Nephron progenitor cell (in vitro differentiated cells): ENCODE measurements around the gene GRK5.

Experiments
- DNase-seq: peaks from one replicate; pipeline ENCODE4 v3.0.0; 2021
- H3K27ac Mint-ChIP-seq: 2 replicates; pipeline ENCODE4 v1.8.0; 2021; ENCODE audit warnings: mild to moderate bottlenecking, moderate library complexity, mixed read lengths
- H3K27me3 Mint-ChIP-seq: 2 replicates; pipeline ENCODE4 v1.8.0; 2021; ENCODE audit warnings: mild to moderate bottlenecking, low read depth, mixed read lengths; ENCODE audit not compliant: poor library complexity
- H3K36me3 Mint-ChIP-seq: 2 replicates; pipeline ENCODE4 v1.8.0; 2021; ENCODE audit warnings: low read depth, mixed read lengths
- H3K4me1 Mint-ChIP-seq: 2 replicates; pipeline ENCODE4 v1.8.0; 2021; ENCODE audit warnings: mixed read lengths
- H3K4me3 Mint-ChIP-seq: 2 replicates; pipeline ENCODE4 v1.8.0; 2021; ENCODE audit warnings: mild to moderate bottlenecking, moderate library complexity, mixed read lengths
- H3K9me3 Mint-ChIP-seq: 2 replicates; pipeline ENCODE4 v1.8.0; 2021; ENCODE audit warnings: mild to moderate bottlenecking, moderate library complexity, mixed read lengths
- TF ChIP-seq, protein P1 (sequence below): fragments of 200-600 bp; sonication (generic); IDR thresholded peaks from 2 replicates; pipeline ENCODE4 v1.5.0; 2021; ENCODE audit warnings: antibody characterized with exemption

Gene GRK5

DNA sequence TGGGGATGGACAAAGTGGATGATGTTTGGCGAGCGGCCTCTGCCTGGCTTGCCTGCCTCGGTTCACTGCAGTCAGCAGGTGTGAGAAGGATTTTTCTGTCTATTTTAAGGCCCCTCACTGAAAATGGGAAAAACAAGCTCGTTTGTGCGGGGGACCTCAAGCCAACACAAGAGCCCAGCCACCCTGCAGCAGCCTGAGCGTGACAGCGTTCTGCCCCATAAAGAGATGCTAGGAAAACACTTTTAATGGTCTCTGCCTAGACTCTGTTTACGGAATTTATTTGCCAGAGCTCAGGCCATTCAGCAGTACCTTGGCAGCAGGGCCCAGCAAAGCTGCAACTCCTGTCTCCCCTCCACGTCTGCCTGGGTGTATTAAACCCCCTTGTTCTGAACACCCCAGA, 131.7 kb downstream of the GRK5 start:
- H3K36me3 Mint-ChIP-seq: peaks cover 16% of the 10 kb centered on the region
- TF ChIP-seq, protein P1, sequence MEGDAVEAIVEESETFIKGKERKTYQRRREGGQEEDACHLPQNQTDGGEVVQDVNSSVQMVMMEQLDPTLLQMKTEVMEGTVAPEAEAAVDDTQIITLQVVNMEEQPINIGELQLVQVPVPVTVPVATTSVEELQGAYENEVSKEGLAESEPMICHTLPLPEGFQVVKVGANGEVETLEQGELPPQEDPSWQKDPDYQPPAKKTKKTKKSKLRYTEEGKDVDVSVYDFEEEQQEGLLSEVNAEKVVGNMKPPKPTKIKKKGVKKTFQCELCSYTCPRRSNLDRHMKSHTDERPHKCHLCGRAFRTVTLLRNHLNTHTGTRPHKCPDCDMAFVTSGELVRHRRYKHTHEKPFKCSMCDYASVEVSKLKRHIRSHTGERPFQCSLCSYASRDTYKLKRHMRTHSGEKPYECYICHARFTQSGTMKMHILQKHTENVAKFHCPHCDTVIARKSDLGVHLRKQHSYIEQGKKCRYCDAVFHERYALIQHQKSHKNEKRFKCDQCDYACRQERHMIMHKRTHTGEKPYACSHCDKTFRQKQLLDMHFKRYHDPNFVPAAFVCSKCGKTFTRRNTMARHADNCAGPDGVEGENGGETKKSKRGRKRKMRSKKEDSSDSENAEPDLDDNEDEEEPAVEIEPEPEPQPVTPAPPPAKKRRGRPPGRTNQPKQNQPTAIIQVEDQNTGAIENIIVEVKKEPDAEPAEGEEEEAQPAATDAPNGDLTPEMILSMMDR: no peak

DNA sequence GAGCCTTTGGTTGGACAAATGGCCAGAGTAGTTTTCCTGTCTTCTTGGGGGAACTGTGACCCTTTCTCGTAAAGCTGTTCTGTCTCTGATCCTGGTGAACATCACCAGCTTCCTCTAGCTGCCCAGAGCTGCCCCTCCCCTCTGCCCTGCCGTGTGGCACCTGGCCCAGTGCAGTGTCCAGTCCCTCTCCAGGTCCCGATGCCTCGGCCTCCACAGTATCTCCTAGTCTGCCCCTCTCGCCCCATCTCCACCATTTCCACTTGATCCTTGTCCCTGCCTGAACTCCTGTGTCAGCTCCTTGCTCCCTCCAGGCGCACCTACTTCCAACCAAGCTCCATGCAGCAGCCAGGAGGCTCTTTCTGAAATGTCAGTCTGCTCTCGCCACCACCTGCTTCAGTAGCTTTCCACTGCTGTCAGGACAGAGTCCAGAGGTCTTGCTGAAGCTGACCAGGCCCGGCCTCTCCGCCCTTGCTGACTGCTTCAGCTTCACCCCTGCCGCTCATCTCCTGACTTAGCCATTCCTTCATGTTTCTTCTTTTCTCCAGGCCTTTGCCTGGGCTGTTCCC, 133.6 kb downstream of the GRK5 start:
- Mint-ChIP-seq H3K36me3 (peaks cover 16% of the 10 kb centered on the region), H3K9me3 (no peaks in the 10 kb centered on the region), H3K27ac (peak overlapping the region; percentile 84), H3K4me3 (peak overlapping the region; percentile 33), H3K27me3 (peaks cover 3% of the 10 kb centered on the region), H3K4me1 (peaks cover 83% of the 10 kb centered on the region)
- DNase-seq: no peak
- TF ChIP-seq, protein P1: no peak

More for the DNA sequence above, 131.7 kb downstream of the GRK5 start:
- H3K4me3 Mint-ChIP-seq: no peak overlapping the region
- H3K27ac Mint-ChIP-seq: peak overlapping the region; percentile 79
- no peaks in the 10 kb centered on the region for H3K9me3 Mint-ChIP-seq
- DNase-seq: no peak
- peaks cover 87% of the 10 kb centered on the region for H3K4me1 Mint-ChIP-seq
- no peaks in the 10 kb centered on the region for H3K27me3 Mint-ChIP-seq

- H3K9me3 Mint-ChIP-seq: no peaks in the 10 kb centered on the region
- peaks cover 15% of the 10 kb centered on the region for H3K36me3 Mint-ChIP-seq
- H3K4me3 Mint-ChIP-seq: no peak overlapping the region
- peak overlapping the region; percentile 55 for H3K27ac Mint-ChIP-seq
- H3K27me3 Mint-ChIP-seq: peaks cover 3% of the 10 kb centered on the region
- no peak for DNase-seq
- H3K4me1 Mint-ChIP-seq: peaks cover 82% of the 10 kb centered on the region
- TF ChIP-seq, protein P1: no peak
These were observed 134.3 kb downstream of the GRK5 start for GRCh38 chr10:119341459-119342301.

DNA sequence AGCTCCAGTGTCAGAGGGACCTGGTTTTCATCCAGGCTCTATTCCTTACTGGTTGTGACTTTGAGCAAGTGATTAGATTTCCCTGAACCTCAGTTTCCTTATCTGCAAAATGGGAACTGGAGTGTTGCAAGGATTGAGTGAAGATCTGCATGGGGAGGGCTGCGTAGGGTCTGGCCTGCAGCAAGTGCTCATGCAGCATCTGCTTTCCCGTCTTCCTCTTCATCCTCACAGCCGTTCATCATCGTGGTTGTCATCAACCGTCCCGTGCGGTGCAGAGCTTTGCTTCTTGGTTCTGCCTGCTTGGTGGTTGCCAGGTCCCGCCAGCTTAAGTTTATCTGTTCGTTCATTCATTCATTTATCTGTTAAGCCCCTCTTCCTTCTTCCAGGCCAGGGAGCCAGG, 135.0 kb downstream of the GRK5 start:
- Mint-ChIP-seq H3K27ac (peak overlapping the region; percentile 55), H3K27me3 (peaks cover 3% of the 10 kb centered on the region), H3K4me1 (peaks cover 80% of the 10 kb centered on the region), H3K9me3 (no peaks in the 10 kb centered on the region), H3K4me3 (no peak overlapping the region), H3K36me3 (peaks cover 13% of the 10 kb centered on the region)
- TF ChIP-seq, protein P1: no peak
- no peak for DNase-seq

- peak overlapping the region; percentile 65 for H3K27ac Mint-ChIP-seq
- H3K9me3 Mint-ChIP-seq: no peaks in the 10 kb centered on the region
- DNase-seq: no peak
- H3K36me3 Mint-ChIP-seq: peaks cover 14% of the 10 kb centered on the region
- H3K27me3 Mint-ChIP-seq: peaks cover 3% of the 10 kb centered on the region
- H3K4me1 Mint-ChIP-seq: peaks cover 78% of the 10 kb centered on the region
- no peak overlapping the region for H3K4me3 Mint-ChIP-seq
- TF ChIP-seq, protein P1: no peak
These were observed 135.7 kb downstream of the GRK5 start for GRCh38 chr10:119343011-119343601.
